KBM-7 (cell line): Measurements from ENCODE around the gene SYNE3.

ENCODE experiments used
- DNase-seq: peaks from one replicate; pipeline ENCODE4 v3.0.0-alpha.2; 2015
- in situ Hi-C: fragments of 300-500 bp; cut with MboI; formaldehyde crosslinking; loops from 2 replicates; pipeline ENCODE4 v1.14.3; 2020; ENCODE audit warnings: low sequenced_read_pairs, low pct_unique_long_range_greater_than_20kb, mixed read lengths

Gene SYNE3

DNA sequence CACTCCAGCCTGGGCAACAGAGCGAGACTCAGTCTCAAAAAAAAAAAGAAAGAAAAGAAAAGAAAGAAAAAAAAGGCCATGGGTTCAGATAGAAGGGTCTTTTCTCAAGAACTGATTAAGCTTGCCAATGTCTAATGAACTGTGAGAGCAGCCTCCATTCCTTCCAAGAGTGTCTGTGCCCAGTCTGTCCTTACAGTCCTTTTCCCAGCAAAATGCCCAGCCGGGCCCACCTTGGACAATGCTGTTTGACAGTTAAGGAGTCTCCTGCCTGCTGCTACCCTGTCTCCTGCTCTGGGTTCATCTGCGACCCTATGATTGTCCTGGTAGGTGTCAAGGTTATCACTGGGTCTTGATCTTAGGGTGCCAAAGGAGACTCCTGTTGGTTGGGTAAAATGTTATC lies 21.4 kb downstream of the SYNE3 start:
- DNase-seq = no peak
- in situ Hi-C loops = no loop called here

GRCh38 chr14:95494456-95494855 lies 22.0 kb downstream of the SYNE3 start:
- DNase-seq = no peak
- in situ Hi-C loops = no loop called here

DNA sequence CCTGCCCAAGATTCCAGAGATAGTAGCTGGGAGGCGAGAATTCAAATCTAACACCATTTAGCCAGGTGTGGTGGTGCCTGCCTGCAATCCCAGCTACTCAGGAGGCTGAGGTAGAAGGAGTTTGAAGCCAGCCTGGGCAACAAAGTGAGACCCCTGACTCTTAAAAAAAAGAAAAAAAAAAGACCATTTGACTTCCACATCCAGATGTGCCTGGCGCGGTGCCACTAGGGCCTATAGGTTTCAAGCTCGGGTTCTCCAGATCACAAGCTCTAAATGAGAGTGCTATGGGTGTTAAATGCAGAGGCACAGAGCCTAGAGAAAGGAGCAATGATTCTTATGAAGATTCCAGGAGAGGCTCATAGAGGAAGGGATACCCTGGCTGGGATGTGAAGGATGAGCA lies 22.5 kb downstream of the SYNE3 start:
- in situ Hi-C loops = no loop called here
- no peak for DNase-seq

DNA sequence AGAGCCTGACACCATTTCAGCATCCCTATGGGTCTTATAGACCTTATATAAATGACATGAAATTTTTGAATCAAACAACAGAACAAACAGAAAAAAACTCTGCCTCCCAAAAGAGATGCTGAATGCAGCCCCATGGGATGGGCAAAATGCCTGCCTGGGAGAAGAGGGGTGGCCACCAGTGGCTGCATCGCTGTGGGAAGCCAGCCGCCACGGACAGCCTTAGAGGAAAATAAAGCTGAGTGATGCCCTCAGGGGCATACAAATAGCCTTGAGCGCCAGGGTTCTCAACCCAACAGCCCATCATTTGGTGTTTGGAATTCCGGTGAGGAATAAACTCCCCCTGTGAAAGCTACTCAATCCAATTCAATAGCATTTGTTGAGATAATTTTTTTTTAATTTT lies 22.9 kb downstream of the SYNE3 start:
- in situ Hi-C loops = no loop called here
- no peak for DNase-seq

GRCh38 chr14:95491936-95492608 lies 24.4 kb downstream of the SYNE3 start:
- in situ Hi-C loops = no loop called here
- DNase-seq = no peak

- in situ Hi-C loops = no loop called here
- DNase-seq = no peak
Observed at GRCh38 chr14:95490727-95491451, 25.6 kb downstream of the SYNE3 start.

GRCh38 chr14:95490138-95490509 lies 26.3 kb downstream of the SYNE3 start:
- no peak for DNase-seq
- in situ Hi-C loops = no loop called here

DNA sequence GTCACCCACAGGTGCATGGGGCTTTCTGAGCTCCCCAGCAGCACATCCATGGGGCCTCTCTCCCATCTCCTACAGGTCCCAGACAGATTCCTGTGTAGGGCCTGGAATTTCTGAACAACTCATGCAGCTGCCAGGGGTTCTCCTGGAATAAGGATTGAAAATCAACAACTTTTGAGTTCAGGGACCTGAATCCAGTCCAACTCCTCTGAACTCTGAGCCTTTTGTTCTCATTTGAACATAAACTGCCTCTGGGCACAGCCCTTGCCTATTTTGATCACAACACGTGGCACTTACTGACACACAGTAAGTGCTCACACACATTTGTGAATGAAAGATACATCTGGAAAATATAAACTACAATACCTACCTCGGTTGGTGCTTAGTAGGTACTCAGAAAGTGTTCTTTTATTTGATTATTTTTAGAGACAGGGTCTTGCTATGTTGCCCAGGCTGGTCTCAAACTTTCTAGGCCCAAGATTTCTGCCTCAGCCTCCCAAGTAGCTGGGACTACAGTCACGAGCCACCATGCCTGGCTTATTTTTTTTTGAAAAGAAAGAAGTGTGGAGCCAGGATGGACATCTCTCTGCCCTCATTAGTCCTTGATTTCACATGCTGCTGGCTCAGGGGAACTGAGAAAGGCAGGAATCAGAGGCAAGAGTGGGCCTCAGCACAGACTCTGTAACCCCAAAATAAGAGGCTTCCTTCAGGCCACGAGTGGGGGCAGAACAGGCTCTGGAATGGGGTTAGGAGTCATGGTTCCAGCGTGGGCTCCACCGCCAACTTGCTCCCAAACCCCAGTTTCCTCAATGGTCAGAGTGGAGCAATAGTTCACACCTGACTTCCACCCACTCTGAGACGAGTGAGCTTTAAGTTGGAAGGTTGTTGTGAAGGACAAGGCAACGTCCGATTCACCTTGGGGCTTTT lies 27.0 kb downstream of the SYNE3 start:
- in situ Hi-C loops = no loop called here
- DNase-seq = no peak

GRCh38 chr14:95488376-95489213 lies 27.9 kb downstream of the SYNE3 start:
- in situ Hi-C loops = no loop called here
- no peak for DNase-seq

GRCh38 chr14:95487669-95488084 lies 28.8 kb downstream of the SYNE3 start:
- in situ Hi-C loops = no loop called here
- no peak for DNase-seq

- in situ Hi-C loops = no loop called here
- DNase-seq = no peak
Observed at GRCh38 chr14:95486875-95487668, 29.4 kb downstream of the SYNE3 start.

DNA sequence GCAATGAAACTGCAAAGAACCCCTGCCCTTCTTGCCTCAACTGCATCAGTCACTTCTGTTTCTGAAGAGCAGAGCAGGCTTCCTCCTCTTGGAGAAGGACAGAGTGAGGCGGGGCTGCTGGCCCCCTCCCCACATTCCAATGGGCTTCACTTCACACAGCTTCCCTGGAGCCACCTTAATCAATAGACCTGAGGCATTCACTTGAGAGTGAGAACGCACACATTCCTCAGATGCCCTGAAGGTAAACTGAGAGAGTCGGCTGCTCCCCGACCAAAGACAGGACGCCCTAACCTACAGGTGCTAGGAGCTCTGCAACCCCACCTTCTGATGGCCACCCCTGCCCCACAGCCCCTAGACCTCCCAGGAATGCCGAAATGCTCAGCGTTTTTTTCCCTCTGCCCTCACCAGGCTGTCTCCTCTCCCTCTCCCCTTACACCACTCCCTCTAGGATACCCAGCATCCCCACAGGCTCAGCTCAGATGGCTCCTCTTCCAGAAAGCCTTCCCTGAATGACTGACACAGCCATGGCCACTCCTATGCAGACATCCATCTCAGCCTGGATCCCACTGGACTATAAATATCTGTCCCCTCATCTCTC lies 31.1 kb downstream of the SYNE3 start:
- in situ Hi-C loops = no loop called here
- no peak for DNase-seq

DNA sequence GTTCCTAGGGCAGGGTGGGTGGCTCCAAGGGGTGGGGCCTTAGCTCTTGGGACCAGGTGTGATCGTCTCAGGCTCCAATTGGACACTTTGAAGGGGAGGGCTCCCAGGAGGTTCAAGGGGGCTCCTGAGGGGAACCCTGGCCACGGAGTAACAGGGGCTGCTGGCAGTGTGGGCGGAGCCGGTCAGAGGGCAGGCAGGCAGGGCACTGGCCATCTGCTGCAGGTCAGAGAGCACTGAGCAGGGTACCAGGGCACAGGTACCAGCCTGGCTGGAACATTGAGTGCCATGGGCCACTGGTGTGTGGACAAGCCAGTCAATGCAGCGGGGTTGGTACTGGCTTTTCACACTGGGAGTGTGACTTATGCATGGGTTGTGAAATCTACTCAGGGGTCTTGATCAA lies 32.2 kb downstream of the SYNE3 start:
- in situ Hi-C loops = no loop called here
- no peak for DNase-seq

DNA sequence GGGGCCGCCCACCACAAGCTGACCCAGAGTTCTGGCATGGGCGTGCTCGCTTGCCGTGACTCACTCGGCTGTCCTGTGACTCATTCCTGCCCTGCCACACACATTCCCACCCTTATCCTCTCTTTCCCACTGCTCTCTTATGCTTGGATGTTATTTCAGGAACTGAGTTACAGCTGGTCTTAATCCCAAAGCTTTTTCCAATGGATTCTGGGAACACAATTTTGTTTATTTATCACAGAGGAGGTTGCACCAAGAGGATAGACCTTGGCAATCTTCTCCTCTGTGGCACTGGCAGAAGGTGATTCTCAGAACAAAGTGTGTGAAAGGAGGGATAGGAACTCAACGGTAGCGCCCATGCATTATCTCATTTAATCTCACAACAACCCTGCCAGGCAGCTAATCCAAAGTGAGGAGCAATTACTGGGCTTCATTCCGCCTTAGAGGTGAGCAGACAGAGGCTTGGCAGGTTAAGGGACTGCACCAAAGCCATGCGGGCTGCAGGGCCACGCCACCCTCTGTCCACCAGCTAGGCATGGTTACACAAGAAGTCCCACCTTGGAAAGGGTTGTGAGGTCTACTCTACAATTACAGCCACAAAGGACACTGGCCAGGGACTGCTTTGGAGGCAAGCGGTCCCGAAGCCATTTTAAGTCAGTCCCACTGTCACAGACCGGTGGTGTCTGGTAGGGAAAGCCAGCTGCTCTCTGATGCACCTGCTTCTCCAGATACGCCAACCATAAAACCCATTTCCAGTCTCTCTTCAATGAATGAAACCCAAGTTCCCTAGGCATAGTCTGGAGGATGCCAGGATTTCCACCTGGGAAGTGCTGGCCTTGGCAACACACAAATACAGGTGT lies 32.9 kb downstream of the SYNE3 start:
- in situ Hi-C loops = no loop called here
- no peak for DNase-seq

- no peak for DNase-seq
- in situ Hi-C loops = no loop called here
Observed at GRCh38 chr14:95482627-95483308, 33.7 kb downstream of the SYNE3 start.

GRCh38 chr14:95481391-95482022 lies 34.9 kb downstream of the SYNE3 start:
- in situ Hi-C loops = no loop called here
- no peak for DNase-seq
